IMR-90 (cell line): ENCODE results near the gene ZFP90. TPM values are rescaled to one million over a fixed set of nuclear protein-coding genes. Genes with fewer than 3 reads are reported as not detected.
A peak's percentile ranks its signal among the peaks of the same experiment; 100 is the strongest.

ENCODE experiments used
- ATAC-seq: fragments of 200-7000 bp; cut with Tn5 transposase; 2 replicates; pipeline ENCODE4 v1.9.1; 2020; ENCODE audit warnings: low read depth, mild to moderate bottlenecking, moderate library complexity
- BruUV-seq: library from RNA; stranded (reverse); fragments of 400-500 nt; replicated peaks from 2 replicates; lab custom pipeline; 2021; lab: Mats Ljungman, UMichigan
- CTCF ChIA-PET: fragments of 300-600 bp; formaldehyde crosslinking; extraction: SDS; loops from one replicate; lab custom pipeline; 2021; ENCODE audit warnings: antibody characterized with exemption; lab: Yijun Ruan, JAX
- POLR2A ChIA-PET: fragments of 300-600 bp; sonication (Branson Sonifier 250); formaldehyde crosslinking; loops from one replicate; lab custom pipeline; 2022; ENCODE audit warnings: antibody characterized with exemption; ENCODE audit not compliant: unreplicated experiment; lab: Charles Lee
- DNase-seq: peaks from one replicate; pipeline ENCODE4 v3.0.0; 2013
- H2AFZ ChIP-seq: replicated peaks from 2 replicates; pipeline ENCODE3; 2013; ENCODE audit warnings: low read length, mild to moderate bottlenecking; ENCODE audit not compliant: poor library complexity
- H2AK5ac ChIP-seq: 2 replicates; pipeline ENCODE4 v1.6.1; 2013; ENCODE audit warnings: low read depth, low read length, inconsistent platforms
- H2AK9ac ChIP-seq: replicated peaks from 2 replicates; pipeline ENCODE3; 2013; ENCODE audit warnings: mild to moderate bottlenecking, low read depth, low read length, moderate library complexity; ENCODE audit not compliant: poor library complexity
- H2BK120ac ChIP-seq: 2 replicates; pipeline ENCODE4 v1.6.1; 2013; ENCODE audit warnings: low read depth, low read length, inconsistent platforms
- H2BK15ac ChIP-seq: 3 replicates; pipeline ENCODE4 v1.6.1; 2013; ENCODE audit warnings: low read depth, low read length, inconsistent platforms
- H2BK20ac ChIP-seq: 2 replicates; pipeline ENCODE4 v1.6.1; 2013; ENCODE audit warnings: low read depth, mild to moderate bottlenecking, inconsistent platforms, low read length, moderate library complexity
- H2BK5ac ChIP-seq: 2 replicates; pipeline ENCODE4 v1.6.1; 2013; ENCODE audit warnings: mild to moderate bottlenecking, low read depth, low read length, inconsistent platforms; ENCODE audit not compliant: poor library complexity, severe bottlenecking
- H3K14ac ChIP-seq: replicated peaks from 2 replicates; pipeline ENCODE4 v1.6.1; 2013; ENCODE audit warnings: low read depth, low read length, inconsistent platforms
- H3K18ac ChIP-seq: 2 replicates; pipeline ENCODE4 v1.6.1; 2013; ENCODE audit warnings: low read depth, low read length, control low read depth
- H3K23ac ChIP-seq: 2 replicates; pipeline ENCODE4 v1.6.1; 2013; ENCODE audit warnings: low read depth, low read length, inconsistent platforms
- H3K27ac ChIP-seq: 2 replicates; pipeline ENCODE4 v1.5.1; 2013; ENCODE audit warnings: mild to moderate bottlenecking, control low read depth, low read length; ENCODE audit not compliant: insufficient read depth
- H3K27me3 ChIP-seq: 2 replicates; pipeline ENCODE4 v1.6.1; 2013; ENCODE audit warnings: low read length; ENCODE audit not compliant: control insufficient read depth, insufficient read depth
- H3K36me3 ChIP-seq: 2 replicates; pipeline ENCODE4 v1.6.1; 2013; ENCODE audit warnings: low read length, mixed read lengths; ENCODE audit not compliant: control insufficient read depth, insufficient read depth
- H3K4ac ChIP-seq: 2 replicates; pipeline ENCODE4 v1.6.1; 2013; ENCODE audit warnings: low read depth, low read length, inconsistent platforms
- H3K4me1 ChIP-seq: 2 replicates; pipeline ENCODE4 v1.6.1; 2013; ENCODE audit warnings: low read length, mixed read lengths; ENCODE audit not compliant: control insufficient read depth, insufficient read depth
- H3K4me2 ChIP-seq: 2 replicates; pipeline ENCODE4 v1.6.1; 2013; ENCODE audit warnings: low read depth, mild to moderate bottlenecking, control low read depth, low read length, moderate library complexity
- H3K4me3 ChIP-seq: 2 replicates; pipeline ENCODE4 v1.5.1; 2013; ENCODE audit warnings: low read depth, mild to moderate bottlenecking, control low read depth, low read length, moderate library complexity; ENCODE audit not compliant: insufficient read depth
- H3K56ac ChIP-seq: 2 replicates; pipeline ENCODE4 v1.6.1; 2013; ENCODE audit warnings: low read length, inconsistent platforms; ENCODE audit not compliant: insufficient read depth; ENCODE audit errors: extremely low read depth
- H3K79me1 ChIP-seq, 2 experiments: 2 replicates each; pipeline ENCODE4 v1.6.1; 2013; ENCODE audit warnings: low read length in 2 of 2, inconsistent platforms in 1 of 2, low read depth in 1 of 2
- H3K9ac ChIP-seq: 2 replicates; pipeline ENCODE4 v1.6.1; 2013; ENCODE audit warnings: low read depth, low read length, control low read depth
- H3K9me1 ChIP-seq: 2 replicates; pipeline ENCODE4 v1.6.1; 2013; ENCODE audit warnings: low read length, inconsistent platforms; ENCODE audit not compliant: insufficient read depth
- H3K9me3 ChIP-seq: 2 replicates; pipeline ENCODE4 v1.6.1; 2013; ENCODE audit warnings: low read length; ENCODE audit not compliant: control insufficient read depth, insufficient read depth
- H4K20me1 ChIP-seq: 2 replicates; pipeline ENCODE4 v1.6.1; 2013; ENCODE audit warnings: low read length, inconsistent platforms; ENCODE audit not compliant: insufficient read depth
- H4K5ac ChIP-seq: 2 replicates; pipeline ENCODE4 v1.6.1; 2013; ENCODE audit warnings: mild to moderate bottlenecking, low read depth, low read length, control low read depth
- H4K8ac ChIP-seq, 2 experiments: 2 replicates each; pipeline ENCODE4 v1.6.1; 2013; ENCODE audit warnings: low read depth in 2 of 2, low read length in 2 of 2, control low read depth in 1 of 2, inconsistent platforms in 1 of 2
- H4K91ac ChIP-seq: 2 replicates; pipeline ENCODE4 v1.6.1; 2013; ENCODE audit warnings: low read depth, low read length, inconsistent platforms; ENCODE audit not compliant: insufficient read depth
- RAD21 ChIP-seq: IDR thresholded peaks from 2 replicates; pipeline ENCODE4 v1.6.1; 2012; ENCODE audit warnings: low read length, improper control_type of control experiment
- WGBS, 2 experiments: methylation state at CpG; one replicate each; pipeline versions ENCODE4 v1.1.5 to v1.1.7; 2013; ENCODE audit warnings: missing lambda C conversion rate in 2 of 2; ENCODE audit not compliant: insufficient read length in 1 of 2; ENCODE audit errors: extremely low coverage in 2 of 2; 5-methylcytosine and 5-hydroxymethylcytosine counted together
- dilution Hi-C: fragments of 300-500 bp; cut with HindIII; formaldehyde crosslinking; loops from one replicate; pipeline ENCODE4 v1.14.3; 2018; ENCODE audit warnings: low sequenced_read_pairs; ENCODE audit not compliant: unreplicated experiment
- in situ Hi-C: fragments of 300-500 bp; cut with MboI; formaldehyde crosslinking; loops from 3 replicates; pipeline ENCODE4 v1.14.3; 2019; ENCODE audit warnings: low sequenced_read_pairs, inconsistent platforms, mixed read lengths
- intact Hi-C: fragments of 100-400 bp; cut with micrococcal nuclease; formaldehyde crosslinking; loops from 2 replicates; pipeline ENCODE4 v1.10.0; 2022
- polyA plus RNA-seq, 3 experiments: library from polyadenylated mRNA; depleted of rRNA; stranded (reverse); fragments of >200 nt; gene quantifications; 2 replicates each; pipeline ENCODE4 v1.2.3, GENCODE V29; 2012; ENCODE audit warnings: low replicate concordance in 1 of 3
- total RNA-seq: library from RNA; depleted of rRNA; stranded (reverse); fragments of >200 nt; gene quantifications from 2 replicates; pipeline ENCODE4 v1.2.3, GENCODE V29; 2012
- TF ChIP-seq, protein P1 (sequence below): fragments of 150-350 bp; IDR thresholded peaks from 2 replicates; pipeline ENCODE4 v1.6.1; 2017; ENCODE audit warnings: mild to moderate bottlenecking, antibody characterized with exemption, low read length, low read depth

Gene ZFP90
- total and polyA plus RNA-seq, 2 of the 4 experiments (the other 2 are of a cell fraction), result 7.3 to 22.6 TPM

DNA sequence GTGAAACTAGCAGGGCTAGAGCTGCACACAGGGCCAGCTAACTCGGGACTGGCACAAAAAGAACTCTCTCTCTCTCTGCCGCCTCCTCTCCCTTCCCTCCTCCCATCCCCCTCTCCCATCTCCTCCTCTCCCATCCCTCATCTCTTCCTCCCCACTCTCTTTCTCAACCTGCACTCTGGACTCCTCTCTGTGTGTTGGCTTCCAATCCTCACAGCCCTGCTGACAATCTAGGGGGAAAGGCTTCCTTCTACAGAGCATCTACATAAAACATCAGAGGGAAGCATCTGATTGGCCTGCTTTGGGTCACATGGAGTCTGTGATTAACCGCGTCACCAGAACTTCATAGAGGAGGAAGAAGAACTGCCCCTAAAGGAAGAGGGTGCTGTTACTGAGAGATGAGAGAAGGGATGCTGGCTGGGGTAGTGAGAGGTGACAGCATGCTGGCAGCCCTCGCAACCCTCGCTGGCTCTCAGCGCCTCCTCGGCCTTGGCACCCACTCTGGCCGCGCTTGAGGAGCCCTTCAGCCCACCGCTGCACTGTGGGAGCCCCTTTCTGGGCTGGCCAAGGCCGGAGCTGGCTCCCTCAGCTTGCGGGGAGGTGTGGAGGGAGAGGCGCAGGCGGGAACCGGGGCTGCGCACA, 12.8 kb upstream of the ZFP90 start:
- H4K8ac ChIP-seq, result no peak overlapping the region
- no peak overlapping the region for H4K91ac ChIP-seq
- no peaks in the 10 kb centered on the region for H3K36me3 ChIP-seq
- no peak overlapping the region for H3K4me2 ChIP-seq
- BruUV-seq, result no TSS peak
- no peak overlapping the region for H3K4me3 ChIP-seq
- H3K79me1 ChIP-seq, result peaks cover 0 to 4% of the 10 kb centered on the region in 2 experiments; a peak in 1 of 4 replicates
- TF ChIP-seq, protein P1, sequence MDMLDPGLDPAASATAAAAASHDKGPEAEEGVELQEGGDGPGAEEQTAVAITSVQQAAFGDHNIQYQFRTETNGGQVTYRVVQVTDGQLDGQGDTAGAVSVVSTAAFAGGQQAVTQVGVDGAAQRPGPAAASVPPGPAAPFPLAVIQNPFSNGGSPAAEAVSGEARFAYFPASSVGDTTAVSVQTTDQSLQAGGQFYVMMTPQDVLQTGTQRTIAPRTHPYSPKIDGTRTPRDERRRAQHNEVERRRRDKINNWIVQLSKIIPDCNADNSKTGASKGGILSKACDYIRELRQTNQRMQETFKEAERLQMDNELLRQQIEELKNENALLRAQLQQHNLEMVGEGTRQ, result peak; percentile 53; the same call in 1 of the 2 replicates
- no peak for TF ChIP-seq RAD21
- 0 out of 2 replicates have a peak, but pooled peaks cover 2% of the 10 kb centered on the region for H3K9me3 ChIP-seq
- H2AK5ac ChIP-seq, result no peak overlapping the region
- H2BK5ac ChIP-seq, result no peak overlapping the region
- H4K20me1 ChIP-seq, result no peaks in the 10 kb centered on the region
- 0 out of 2 replicates have a peak, but pooled peaks cover 3% of the 10 kb centered on the region for H3K4me1 ChIP-seq
- intact Hi-C loops (loop anchor here (5.0 kb wide), 1 partner anchor 376 kb away; no protein-coding TSS in a partner anchor), dilution Hi-C loops (no loop called here), in situ Hi-C loops (loop anchor here (5.0 kb wide), 1 partner anchor 596 kb away; no protein-coding TSS in a partner anchor)
- no peak overlapping the region for H2BK20ac ChIP-seq
- POLR2A ChIA-PET, result no interaction called here
- H4K5ac ChIP-seq, result no peak overlapping the region
- no peak overlapping the region for H3K9ac ChIP-seq
- no peak overlapping the region for H2AFZ ChIP-seq
- no peak overlapping the region for H2AK9ac ChIP-seq
- WGBS, 2 experiments, result 56% methylated on average over 5 of the region's 17 CpGs; no CpG with 5 or more reads in 1 of the 2 experiments
- no peak for DNase-seq
- no peaks in the 10 kb centered on the region for H3K27me3 ChIP-seq
- no peak overlapping the region for H3K27ac ChIP-seq
- no peak overlapping the region for H3K18ac ChIP-seq
- H3K9me1 ChIP-seq, result 0 out of 2 replicates have a peak, but pooled peaks cover 3% of the 10 kb centered on the region
- H2BK15ac ChIP-seq, result no peak overlapping the region
- no peak overlapping the region for H3K4ac ChIP-seq
- no peak overlapping the region for H2BK120ac ChIP-seq
- H3K14ac ChIP-seq, result no peak overlapping the region
- H3K56ac ChIP-seq, result no peak overlapping the region
- no peak for ATAC-seq
- H3K23ac ChIP-seq, result no peak overlapping the region
- CTCF ChIA-PET, result no interaction called here
